Coronary artery (tissue), 2 donors: ENCODE measurements around the gene AGTRAP.

Experiments used
- DNase-seq: peaks from one replicate; pipeline ENCODE4 v3.0.0-alpha.2; 2017; ENCODE audit warnings: low spot score
- H3K27ac ChIP-seq, 2 donors: fragments of 200-600 bp; sonication (generic); one replicate each; pipeline ENCODE4 v1.5.1; 2016 to 2019
- H3K4me3 ChIP-seq: fragments of 200-600 bp; sonication (generic); 2 replicates; pipeline ENCODE4 v1.5.1; 2016; ENCODE audit warnings: mild to moderate bottlenecking, moderate library complexity
- TF ChIP-seq, protein P1 (sequence below): fragments of 200-600 bp; sonication (generic); IDR thresholded peaks from one replicate; pipeline ENCODE4 v1.5.1; 2019; ENCODE audit warnings: antibody characterized with exemption

AGTRAP gene

DNA sequence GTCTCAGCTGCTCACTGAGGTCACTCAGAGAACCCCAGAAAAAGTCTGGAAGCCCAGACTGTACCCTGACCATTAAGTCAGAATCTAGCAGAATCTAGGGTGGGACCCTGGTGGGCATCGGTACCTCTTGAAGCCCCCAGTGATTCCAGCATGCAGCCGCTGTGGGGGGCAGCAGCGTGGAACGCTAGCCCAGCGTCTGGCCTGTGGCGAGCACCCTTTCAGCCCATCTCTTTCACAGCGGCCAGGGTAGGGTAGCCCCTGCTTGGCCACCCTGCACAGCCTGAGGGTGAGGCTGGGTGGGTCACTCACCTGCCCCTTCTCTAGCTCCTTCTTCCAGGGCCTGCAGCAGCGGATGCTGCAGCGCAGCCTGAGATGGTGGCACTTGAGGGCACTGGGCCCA, 42.4 kb downstream of the AGTRAP start:
- TF ChIP-seq, protein P1, sequence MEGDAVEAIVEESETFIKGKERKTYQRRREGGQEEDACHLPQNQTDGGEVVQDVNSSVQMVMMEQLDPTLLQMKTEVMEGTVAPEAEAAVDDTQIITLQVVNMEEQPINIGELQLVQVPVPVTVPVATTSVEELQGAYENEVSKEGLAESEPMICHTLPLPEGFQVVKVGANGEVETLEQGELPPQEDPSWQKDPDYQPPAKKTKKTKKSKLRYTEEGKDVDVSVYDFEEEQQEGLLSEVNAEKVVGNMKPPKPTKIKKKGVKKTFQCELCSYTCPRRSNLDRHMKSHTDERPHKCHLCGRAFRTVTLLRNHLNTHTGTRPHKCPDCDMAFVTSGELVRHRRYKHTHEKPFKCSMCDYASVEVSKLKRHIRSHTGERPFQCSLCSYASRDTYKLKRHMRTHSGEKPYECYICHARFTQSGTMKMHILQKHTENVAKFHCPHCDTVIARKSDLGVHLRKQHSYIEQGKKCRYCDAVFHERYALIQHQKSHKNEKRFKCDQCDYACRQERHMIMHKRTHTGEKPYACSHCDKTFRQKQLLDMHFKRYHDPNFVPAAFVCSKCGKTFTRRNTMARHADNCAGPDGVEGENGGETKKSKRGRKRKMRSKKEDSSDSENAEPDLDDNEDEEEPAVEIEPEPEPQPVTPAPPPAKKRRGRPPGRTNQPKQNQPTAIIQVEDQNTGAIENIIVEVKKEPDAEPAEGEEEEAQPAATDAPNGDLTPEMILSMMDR, result no peak
- no peak overlapping the region for H3K27ac ChIP-seq
- H3K4me3 ChIP-seq, result no peak overlapping the region
- DNase-seq, result no peak

GRCh38 chr1:11778844-11779623, 43.1 kb downstream of the AGTRAP start:
- Histone ChIP-seq H3K27ac (no peak overlapping the region), H3K4me3 (no peak overlapping the region)
- DNase-seq, result no peak
- TF ChIP-seq, protein P1, result no peak

GRCh38 chr1:11779715-11780379, 43.9 kb downstream of the AGTRAP start:
- DNase-seq, result no peak
- H3K27ac ChIP-seq, result no peak overlapping the region
- no peak overlapping the region for H3K4me3 ChIP-seq
- TF ChIP-seq, protein P1, result no peak

DNA sequence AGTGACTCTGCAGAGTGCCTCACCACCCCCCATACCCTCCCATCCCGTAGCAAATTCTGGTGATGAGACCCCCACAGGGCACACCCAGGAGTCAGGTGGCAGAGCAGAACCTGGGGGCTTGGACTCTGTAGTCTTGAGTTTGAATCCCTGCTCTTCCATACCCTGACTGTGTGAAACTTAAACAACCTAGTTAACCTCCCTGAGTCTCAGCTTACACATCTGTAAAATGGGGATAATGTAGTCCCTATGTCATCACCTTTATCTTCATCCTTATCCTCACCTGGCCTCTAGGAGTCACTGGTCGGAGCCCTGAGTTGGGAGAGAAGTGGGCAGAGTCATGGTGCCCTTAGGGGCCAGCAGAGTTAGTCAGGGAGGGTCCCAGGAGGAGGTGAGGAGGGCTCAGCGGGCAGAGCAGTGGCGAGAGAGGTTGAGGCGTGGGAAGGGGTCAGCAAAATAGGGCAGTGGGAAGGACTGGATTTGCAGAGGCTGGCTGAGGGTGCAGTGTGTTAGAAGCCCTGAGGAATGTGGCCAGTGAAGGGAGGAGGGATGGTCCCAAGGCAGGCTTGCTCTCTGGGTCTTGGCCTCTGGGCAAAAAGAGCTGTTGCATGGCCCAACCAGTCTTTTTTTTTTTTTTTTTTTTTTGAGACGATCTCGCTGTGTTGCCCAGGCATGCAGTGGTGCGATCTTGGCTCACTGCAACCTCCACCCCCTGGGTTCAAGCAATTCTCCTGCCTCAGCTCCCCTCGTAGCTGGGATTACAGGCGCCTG, 44.6 kb downstream of the AGTRAP start:
- DNase-seq, result no peak
- TF ChIP-seq, protein P1, result no peak
- Histone ChIP-seq H3K4me3 (no peak overlapping the region), H3K27ac (no peak overlapping the region)

DNA sequence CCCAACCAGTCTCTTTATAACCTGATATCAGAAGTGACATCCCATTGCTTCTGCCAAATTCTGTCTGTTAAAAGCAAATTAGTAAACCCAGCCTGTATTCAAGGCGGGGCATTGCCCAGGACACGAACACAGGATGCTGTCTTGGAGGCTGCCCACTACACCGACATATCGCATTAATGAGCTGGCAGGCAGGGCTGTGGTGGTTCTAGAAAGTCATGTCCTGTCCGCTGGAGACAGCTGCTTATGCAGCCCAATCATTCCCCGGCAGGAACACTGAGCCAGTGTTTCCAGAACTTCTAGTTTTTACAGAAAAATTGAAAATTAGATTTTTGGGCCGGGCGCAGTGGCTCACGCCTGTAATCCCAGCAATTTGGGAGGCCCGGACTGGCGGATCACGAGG, 45.4 kb downstream of the AGTRAP start:
- H3K27ac ChIP-seq, result no peak overlapping the region
- TF ChIP-seq, protein P1, result no peak
- no peak for DNase-seq

GRCh38 chr1:11782127-11782708, 46.3 kb downstream of the AGTRAP start:
- TF ChIP-seq, protein P1, result no peak

More for the DNA sequence above, 45.4 kb downstream of the AGTRAP start:
- no peak overlapping the region for H3K4me3 ChIP-seq

More at GRCh38 chr1:11782127-11782708, 46.3 kb downstream of the AGTRAP start:
- no peak overlapping the region for H3K4me3 ChIP-seq
- H3K27ac ChIP-seq, result no peak overlapping the region
- DNase-seq, result no peak
